OCI-LY3 (cell line): Measurements from ENCODE around the gene PFDN5.

Source experiments
- CTCF ChIP-seq: fragments of 200-600, 300-600 bp; sonication (generic); IDR thresholded peaks from 2 replicates; pipeline ENCODE4 v1.5.1; 2014; ENCODE audit warnings: antibody characterized with exemption, low read length, low read depth
- EZH2phosphoT487 ChIP-seq: fragments of 200-600 bp; shearing (Covaris generic); IDR thresholded peaks from 2 replicates; pipeline ENCODE4 v1.6.1; 2018; ENCODE audit warnings: antibody characterized with exemption, mixed run types, low read depth

DNA sequence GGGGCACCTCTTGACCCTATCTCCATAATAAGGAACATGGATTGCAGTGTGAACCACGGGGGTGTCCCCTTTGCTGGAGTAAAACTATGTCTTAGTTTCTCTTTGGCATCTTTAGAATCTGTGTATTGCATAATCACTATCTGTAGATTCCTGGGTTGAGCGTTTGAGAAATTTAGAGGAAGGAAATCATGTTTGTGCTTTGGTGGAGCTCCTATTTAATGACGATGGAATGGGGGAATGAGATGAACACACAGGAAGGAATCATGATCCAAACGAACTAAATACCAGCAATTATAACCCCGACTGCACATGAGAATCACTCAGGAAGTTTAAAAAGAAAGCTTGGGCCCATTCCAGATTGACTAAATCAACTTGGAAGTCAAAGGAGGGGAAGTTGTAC, 2.8 kb downstream of the PFDN5 start:
- no peak for TF ChIP-seq CTCF
- TF ChIP-seq EZH2phosphoT487 = no peak
